ENCODE results near the gene C1QL2.

Gene C1QL2

DNA sequence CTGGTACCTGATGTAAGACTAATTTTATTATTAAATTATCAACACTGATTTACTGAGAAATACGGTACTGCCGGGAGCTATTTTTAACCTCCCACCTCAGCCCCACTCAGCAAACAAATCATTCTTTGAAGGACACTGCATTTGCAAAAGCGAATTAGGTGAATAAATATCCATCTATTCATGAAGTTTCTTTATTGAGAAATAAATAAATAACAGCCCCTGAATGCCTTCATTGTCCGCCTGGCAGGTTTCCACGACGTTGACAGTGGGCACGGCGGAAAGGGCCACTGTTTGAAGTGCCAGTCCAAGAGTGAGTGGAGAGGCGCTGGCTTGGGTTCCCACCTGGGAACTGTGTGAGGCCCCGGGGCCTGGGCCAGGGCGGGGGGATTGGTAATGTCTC, 15.7 kb downstream of the C1QL2 start:
- no peak for DNase-seq (ENCODE audit: low spot score)

DNA sequence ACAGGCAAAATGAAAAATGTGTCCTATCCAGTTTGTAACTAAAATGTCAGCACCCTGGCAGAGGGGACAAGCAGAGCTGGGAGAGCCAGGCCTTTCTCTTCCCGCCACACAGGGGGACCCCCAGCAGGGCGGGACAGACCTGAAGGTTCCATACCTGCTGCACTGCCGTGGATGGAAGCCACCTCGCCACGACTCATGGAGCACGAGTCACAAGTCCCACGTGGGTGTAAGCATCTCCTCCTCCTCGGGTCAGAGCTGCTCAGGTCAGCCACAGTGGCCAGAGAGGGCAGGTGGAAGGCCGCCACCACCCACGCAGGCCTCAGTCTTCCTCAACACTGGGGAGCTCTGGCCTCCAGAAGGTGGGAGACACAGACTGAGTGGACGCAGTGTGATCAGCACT, 21.0 kb downstream of the C1QL2 start:
- DNase-seq (ENCODE audit: low spot score): no peak

DNA sequence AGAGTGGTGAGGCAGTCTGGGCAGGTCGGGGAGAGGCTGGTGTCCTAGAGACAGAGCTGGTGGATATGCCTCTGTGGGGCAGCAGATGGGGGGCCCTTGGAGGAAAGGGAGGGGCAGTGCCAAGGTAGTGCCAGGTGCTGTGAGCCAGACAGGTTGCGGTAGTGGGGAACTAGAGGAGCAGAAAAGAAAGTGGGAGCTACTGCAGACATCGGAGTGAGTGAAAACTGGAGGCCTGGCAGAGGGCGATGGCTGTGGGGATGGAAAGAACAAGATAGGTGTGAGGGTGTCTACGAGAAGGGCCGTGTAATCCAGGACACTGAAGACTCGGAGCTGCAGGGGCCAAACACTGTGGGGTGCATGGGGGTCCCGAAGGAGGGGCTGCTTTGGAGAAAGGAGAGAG, 21.7 kb downstream of the C1QL2 start:
- DNase-seq (ENCODE audit: low spot score): no peak

DNA sequence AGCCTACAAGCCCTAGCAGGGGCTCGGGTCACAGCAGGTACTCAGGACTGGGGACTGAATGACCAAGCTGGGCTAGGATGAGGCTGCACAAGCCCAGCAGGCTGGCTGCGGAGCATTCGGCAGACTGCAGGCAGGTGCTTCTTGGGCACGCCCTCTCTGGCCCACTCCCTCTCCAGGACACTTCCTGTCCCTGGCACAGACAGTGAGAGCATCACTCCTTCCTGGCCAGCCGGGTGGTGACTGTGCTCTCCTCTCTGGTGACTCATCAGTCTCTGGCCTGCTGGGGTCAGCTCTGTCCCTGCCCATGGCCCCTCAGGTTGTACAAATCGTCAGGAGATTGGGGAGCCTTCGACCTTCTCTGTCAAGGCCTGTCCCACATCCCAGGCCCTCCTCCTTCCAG, 22.5 kb downstream of the C1QL2 start:
- no peak for DNase-seq (ENCODE audit: low spot score)

DNA sequence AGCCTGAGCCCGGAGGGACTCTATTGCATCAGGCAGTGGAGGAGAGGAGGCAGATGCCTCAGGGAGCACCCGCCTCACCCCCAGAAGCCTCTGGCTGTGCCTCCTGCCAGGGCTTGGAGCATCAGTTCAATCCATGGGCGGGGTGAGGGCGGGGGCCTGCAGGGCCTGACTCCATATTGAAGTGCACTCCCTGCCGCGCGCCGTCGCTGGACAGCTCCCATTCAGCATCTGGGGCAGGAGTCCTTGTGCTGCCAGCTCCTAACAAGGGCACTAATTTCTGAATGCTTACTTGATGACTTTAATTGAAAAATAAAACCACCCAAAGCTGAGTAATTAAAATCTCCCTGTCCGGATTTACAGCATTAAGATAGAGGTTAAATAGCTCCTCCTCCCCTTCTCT, 23.8 kb downstream of the C1QL2 start:
- DNase-seq (ENCODE audit: low spot score): no peak

DNA sequence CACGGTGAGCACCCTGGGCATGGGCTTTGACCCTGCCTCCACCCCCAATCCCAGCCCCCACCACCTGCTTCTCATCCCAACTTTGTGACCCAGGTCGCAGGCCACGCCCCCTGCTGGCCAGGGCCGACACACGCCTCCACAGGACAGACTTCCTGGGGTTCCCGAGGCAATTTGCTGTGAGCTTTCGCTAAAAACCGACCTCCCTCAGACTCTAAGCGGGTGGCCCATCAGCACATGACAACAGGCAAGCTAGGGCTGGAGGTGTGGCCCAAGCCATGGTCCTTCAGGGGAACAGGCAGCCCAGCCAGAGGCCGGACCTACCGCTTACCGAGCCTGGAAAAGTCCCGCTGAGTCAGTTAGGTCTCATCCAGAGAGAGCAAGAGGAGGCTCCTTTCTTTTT, 31.9 kb downstream of the C1QL2 start:
- DNase-seq (ENCODE audit: low spot score): no peak

DNA sequence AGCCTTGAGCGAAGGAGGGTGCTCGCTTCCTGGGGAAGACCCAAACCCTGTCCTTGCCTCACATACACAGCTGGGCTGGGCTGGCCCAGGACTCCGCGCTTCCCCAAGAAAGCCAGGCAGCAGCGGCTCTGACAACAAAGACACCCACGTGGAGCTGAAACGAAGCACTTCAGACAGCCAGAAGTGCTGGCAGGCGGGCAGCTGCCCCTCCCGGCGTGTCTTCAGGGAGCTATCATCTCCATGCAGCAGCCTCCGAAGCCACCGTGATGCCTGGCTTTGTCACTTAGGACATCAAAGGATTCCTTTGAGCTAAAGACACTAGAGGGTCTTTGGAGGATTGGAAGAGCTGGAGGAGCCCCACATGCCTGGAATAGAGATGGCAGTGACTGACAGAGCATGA, 35.2 kb downstream of the C1QL2 start:
- no peak for DNase-seq (ENCODE audit: low spot score)

DNA sequence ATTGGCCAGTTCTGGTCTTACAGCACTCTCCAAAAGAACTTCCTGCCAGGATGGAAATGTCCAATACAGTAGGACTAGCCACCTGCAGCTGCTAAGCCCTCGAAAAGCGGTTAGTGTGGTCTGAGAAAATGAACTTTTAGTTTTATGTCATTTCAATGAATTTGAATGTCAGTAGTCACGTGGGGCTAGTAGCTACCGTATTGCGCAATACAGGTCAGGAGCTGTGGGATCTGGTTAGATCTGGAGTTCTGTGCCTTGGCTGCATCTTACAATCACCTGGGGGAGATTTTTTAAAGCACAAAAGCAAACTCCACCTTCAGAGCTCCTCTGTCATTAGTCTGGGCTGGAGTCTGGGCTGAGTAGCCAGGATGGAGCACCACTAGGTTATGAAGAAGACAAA, 35.9 kb downstream of the C1QL2 start:
- DNase-seq (ENCODE audit: low spot score): no peak

DNA sequence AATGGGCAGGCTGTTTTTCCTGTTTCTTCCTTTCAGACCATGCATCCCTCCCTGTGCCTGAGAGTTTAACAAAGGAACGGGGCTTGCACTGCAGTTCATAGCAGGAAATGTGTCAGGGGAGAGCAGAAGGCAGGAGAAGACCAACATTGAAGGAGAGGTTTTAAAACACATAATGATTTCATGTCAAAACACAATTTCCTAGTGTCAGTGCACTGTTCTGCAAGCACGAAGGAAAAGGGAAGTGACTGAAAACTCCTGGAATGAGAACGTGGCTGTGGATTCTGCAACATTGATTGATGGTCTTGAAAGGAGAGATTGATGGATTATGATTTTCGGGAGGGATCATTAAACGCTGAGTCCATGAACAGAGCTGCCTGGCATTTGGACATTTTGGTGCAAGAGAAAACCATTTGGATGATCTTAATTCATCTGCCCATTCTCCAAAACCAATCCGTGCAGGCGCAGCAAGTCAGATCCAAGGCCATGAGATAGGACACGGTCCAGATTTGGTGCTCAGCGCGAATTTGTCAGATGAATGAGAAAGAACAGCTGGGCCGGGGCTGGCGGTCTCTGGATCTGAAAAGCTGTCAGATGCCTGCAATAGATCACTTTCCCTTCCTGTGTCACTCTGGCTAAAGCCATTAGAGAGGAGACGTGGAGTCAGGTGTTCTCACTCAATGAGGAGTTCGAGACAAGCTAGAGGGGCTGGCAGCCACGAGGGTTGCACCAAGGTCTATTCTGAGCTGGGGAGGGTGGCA, 38.4 kb downstream of the C1QL2 start:
- no peak for DNase-seq (ENCODE audit: low spot score)

DNA sequence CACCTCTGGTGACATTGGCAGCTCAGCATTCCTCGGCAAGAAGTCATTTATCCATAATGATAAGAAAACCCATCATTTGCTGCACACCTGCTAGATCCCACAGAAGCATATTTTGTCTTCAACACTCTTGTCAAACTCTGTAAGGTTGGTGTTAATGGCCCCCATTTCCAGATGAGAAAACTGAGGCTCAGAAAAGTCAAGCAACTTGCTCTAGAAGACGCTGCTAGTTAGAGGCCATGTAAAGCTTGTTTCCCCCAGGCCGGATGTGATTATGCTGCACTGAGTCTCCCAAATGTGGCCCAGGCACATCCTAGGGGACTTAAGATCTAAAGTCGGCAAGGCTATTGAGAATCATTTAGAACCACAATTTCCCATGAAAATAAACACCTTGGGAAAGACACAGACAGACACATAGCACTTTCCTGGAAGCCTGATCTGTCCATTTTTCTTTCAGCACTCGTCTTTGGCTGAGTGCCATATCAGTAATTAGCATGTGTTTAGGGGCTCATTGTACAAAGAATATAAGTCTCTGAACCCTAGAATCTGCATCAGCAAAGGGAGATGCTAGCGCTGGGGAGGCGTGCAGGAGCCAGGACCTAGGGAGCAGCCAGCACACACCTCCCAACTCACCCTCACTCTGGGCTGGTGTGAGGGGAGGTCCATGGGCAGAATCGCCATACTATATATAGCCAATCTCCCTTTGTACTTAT, 39.3 kb downstream of the C1QL2 start:
- DNase-seq (ENCODE audit: low spot score): no peak

DNA sequence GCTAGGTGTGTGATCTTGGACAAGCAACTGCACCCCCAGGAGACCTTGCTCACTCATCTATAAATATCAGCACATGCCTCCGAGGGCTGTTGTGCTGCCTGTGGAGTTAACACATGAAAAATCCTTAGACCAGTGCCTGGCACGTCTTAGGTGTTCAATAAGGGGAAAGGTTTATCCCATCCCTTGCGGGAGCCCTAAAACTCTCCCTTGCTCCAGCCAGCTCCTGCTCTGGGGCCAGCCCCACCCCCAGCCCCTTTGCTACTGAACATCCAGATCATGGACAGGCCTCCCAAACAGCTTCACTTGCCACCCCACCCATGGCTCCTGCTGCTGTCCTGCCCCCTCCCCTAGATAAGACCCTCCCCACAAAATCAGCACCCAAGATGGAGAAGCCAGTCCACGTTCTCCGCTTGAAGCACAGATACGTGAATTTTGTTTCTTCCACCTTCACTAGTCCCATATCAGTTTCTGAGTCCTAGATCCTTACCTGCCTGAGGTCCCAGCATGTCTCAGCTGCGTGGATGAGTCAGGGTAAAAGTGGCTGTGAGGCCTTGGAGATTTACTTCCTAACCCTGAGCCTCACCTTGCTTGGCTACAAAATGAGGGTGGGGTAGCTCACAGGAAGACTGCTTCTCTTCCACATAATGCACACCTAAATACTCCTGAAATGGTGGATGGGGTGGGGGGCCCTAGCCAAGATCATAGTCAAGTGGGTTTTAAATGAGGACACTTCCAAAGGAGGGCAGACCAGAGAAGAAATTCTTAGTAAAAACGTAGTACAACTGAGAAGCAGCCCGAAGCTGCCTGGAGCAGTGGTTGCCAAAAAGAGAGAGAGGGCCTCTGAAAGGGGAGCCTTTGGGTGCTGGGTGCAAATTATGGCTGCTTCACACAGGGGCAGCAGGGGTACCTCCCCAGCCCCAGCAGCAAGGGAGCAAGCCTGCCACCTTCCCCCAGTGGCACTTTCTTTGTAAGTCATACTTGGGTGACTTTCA, 40.4 kb downstream of the C1QL2 start:
- no peak for DNase-seq (ENCODE audit: low spot score)

DNA sequence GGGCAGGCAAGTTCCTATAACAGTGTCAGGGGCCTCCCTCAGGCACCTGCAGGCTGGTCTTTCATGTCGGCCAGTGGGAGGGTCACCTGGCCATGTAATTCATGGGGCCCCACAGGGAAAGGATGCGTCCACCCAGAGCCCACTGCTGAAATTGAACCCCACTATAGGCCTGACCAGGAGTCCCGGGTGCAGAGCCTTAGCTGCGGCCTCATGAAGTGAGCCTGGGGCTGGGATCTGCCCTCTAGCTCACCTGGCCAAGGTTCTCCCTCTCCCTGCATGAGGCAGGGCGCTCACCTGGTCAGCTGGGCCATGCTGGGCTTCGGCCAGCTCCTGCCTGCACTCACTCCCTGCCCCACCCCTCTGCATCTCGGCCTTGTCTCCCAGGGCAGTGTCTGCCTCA, 41.1 kb downstream of the C1QL2 start:
- DNase-seq (ENCODE audit: low spot score): no peak

DNA sequence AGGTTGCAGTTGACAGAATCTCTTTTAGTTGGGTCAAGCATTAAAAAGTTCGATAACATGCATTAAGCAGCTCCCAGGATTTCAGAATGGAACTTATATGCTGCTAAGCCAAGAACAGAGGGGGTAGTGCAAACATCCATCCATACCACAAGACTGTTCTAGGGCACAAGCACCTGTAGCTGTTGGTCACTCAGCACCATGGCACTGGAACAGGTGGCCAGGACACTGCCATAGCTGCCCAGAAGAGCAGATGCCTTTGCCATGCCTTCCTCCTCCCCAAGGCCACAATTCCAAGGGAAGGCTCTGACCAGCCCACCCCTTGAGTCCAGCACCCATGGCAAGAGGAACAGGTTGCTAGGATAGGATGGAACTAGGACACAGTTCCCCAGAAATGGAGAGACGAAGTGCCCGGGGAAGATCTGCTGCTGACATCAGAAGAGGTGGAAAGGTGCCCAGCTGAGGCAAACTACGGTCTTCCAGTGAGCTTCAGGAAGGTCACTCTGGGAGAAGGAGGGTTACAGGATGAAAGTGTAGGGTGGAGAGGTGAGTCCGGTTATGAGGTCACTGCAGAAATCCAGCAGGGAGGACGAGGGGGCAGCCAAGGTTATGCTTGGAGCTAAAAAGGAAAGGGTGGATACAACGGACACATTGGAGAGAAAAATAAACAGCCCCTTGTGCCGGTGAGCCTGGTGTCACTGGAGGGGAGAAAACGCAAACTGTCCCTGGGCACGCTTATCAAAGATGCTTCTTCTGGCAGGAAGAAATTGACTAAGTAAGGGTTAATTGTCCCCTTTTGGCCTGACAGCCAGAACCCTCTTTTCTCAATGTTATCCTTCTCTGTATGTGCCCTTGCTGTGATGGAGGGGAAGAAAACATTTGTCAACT, 41.9 kb downstream of the C1QL2 start:
- no peak for DNase-seq (ENCODE audit: low spot score)

DNA sequence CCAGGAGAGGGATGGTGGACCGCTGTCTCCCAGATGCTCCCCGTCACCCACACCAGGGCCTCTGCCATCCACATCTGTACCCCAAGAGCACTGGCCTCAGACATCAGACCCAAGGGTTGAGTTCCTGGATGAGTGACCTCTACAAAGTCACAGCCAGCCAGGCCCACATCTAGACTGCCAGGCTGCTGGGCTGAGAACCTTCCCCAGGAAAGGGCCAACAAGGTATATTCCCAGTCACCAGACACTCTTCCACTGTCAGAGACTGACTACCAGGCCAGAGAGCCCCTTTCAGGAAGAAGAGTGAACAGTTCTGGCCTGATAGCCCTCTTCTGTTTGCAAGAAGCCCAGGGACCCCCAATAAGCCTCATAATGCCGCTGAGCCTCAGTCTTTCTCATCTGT, 44.3 kb downstream of the C1QL2 start:
- DNase-seq (ENCODE audit: low spot score): no peak

DNA sequence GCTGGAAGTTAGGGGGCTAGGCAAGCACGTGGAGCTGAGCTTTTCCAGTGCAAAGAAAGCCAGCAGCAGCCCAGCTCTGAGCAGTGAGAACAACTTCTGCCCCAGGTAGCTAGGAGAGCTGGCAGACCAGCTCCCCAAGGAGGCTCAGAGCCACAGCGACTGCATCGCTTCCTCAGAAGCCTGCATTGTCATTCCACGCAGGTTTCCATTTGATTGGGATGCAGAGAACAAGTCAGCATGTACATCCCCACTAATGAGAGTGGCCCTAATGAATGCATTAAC, 45.1 kb downstream of the C1QL2 start:
- no peak for DNase-seq (ENCODE audit: low spot score)

DNA sequence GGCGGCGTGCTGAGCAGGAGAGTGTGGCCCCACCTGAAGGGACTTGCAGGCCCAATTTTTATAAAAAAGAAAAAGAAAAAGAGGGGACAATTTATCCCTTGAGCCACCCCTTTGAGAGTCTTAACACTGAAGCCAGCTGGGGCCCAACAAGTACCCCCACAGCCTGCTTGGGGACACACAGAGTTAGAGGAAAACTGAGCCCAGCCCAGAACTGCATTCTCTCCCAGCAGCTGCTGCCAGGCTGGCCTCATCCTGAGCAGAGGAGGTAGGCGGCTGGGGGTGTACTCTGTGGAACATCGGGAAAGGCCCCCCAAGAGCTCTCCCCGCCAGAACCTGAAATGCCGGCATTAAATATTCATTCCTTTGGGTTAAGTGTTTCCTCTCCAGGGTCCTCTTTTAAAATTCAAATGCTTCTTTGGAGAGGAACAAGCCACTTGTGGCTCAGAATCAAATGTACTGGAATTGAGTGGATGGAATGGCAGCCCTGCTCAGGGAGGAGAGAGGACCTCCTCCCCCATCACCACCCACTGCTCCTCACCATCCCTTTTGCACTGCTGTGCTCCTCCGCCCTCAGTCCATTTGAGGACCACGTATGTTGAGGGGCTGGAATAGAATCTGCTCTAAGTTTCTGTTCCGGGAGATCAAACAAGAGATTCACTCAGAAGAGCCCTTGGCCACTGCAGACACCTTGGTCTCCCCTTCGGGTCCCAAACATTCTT, 45.6 kb downstream of the C1QL2 start:
- no peak for DNase-seq (ENCODE audit: low spot score)

DNA sequence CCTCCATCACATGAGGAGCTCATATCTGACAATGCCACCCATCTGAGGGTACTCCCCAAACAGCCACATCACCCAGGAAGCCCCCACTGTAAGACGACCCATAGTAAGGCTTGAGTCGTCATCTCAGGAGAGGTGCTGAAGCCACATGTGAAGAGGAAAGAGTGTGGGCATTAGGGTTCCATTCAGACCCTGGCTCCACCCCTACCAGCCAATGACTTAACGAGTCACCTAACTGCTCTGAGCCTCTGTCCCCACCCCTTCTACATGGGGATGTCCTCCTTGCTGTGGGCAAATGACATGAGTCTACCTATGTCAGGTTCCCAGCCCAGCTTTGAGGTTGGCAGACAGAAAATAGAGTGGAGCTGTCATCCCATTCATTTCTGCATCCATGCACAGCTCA, 46.3 kb downstream of the C1QL2 start:
- no peak for DNase-seq (ENCODE audit: low spot score)

DNA sequence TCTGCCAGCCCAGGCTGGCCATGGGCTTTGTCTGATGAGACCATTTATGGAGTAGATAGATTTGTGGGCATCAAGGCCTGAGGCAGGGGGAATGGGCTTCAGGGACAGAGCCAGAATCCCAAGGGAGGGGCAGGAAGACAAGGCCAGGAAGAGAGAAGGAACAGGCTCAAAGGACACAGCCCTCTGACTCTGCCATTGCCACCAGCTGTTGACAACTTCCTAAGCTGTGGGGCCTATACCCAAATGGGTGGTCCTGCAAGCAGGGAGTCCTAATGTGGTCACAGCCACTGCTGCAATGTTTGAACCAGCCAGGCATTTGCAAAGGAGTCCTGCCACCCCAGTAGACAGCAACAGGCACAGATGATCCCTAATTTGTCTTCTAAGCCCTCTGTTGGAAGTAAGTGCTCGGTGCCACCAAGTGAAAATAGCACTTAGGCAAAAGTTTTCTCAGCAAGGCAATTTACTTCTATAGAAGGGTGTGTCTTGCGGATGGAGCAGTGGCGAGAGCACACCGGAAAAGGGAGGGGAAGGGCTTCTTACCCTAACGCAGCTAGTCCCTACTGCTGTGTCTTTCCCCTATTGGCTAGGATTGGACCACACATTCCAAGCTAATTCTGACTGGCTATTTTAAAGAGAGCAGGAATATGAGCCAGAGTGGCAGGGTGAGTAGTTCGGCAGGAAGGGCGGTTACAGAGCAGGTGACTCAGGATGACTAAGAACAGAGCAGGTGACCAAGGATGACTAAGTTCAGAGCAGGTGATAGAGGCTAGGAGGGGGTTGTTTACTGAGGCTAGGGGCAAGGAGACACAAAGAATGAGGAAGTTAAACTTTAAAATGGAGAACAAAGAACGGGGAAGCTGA, 47.2 kb downstream of the C1QL2 start:
- no peak for DNase-seq (ENCODE audit: low spot score)

DNA sequence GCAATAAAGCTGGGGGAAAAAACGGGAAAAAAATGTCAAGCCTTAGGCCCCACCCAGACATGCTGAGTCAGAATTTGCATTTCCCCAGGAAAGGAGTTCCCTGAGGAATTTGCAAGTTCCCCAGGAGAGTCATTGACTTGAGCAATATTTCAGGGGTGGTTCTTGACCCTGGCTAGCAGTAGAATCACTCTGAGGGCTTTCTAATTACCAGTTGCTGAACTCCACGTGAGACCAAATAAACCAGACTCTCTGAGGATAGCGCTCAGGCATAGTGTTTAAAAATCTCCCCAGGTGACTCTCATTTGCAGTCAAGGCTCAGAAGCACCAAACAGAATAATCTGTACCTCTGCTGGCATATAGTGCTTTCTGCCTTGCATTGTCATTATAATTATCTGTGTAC, 48.7 kb downstream of the C1QL2 start:
- no peak for DNase-seq (ENCODE audit: low spot score)

DNA sequence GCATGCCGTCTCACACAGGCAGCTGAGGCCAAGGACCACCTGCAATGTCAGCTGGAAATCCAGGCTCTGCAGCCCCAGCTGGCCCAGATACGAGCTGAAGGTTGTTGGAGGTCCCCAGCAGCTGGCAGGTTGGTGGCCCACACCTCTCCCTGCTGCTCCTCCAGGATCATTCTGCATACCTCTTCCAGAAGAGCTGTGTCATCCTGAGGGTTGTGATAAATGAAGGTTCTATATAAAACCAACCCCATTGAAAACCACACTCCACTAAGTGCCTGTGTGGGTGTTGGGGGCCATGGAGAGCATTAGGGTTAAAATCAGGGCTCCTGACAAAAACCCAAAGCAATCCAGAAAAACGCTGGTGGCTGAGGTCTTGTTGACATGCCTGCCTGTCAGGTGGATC, 50.4 kb downstream of the C1QL2 start:
- no peak for DNase-seq (ENCODE audit: low spot score)
